Measurements from ENCODE around the gene CARD9.

DNA sequence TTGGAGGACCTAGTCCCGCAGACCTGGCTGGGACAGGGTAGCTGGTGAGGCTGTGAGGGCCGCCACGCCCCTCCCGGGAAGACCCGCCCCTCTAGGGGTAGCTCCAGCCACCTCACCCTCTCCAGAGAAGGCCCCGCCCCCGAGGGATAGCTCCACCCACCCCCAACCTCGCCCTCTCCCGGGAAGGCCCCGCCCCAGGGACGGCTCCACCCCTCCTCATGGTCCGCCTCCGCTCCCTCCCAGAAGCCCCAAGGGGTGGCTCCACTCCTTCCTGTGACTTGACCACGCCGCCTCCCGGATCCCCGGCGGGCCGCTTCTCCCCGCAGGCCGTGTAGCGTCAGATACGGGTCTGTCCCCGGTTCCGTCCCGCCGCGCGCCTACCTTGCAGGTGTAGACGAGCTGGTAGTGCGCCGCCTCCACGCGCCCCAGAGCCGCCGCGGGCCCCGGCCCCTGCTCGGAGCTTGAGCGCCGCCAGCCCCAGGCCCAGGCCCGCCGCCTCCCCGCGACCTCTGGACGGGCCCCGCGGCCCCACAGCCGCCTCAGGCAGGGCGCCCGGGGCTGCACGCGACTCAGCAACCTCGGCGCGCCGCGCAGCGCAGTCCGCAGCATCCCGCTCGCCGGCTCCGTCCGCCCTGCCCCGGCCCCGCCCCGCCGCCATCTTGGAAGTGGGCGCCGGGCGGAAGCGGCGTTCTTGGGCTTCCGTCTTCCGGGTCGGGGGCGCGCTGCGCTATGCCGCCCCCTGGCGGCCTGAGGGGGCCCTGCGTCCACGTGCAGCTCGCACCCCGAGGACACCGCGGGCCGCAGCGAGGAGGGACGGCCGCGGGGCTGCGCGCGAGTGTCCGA is 10.1 kb downstream of the CARD9 start, which contains the start of gene DNLZ:
- peak in 3 of 4 donors; percentile 40 to 82 (median 66) for TF ChIP-seq POLR2A (IDR thresholded peaks at IDR 0.05)
- TF ChIP-seq, protein P1, sequence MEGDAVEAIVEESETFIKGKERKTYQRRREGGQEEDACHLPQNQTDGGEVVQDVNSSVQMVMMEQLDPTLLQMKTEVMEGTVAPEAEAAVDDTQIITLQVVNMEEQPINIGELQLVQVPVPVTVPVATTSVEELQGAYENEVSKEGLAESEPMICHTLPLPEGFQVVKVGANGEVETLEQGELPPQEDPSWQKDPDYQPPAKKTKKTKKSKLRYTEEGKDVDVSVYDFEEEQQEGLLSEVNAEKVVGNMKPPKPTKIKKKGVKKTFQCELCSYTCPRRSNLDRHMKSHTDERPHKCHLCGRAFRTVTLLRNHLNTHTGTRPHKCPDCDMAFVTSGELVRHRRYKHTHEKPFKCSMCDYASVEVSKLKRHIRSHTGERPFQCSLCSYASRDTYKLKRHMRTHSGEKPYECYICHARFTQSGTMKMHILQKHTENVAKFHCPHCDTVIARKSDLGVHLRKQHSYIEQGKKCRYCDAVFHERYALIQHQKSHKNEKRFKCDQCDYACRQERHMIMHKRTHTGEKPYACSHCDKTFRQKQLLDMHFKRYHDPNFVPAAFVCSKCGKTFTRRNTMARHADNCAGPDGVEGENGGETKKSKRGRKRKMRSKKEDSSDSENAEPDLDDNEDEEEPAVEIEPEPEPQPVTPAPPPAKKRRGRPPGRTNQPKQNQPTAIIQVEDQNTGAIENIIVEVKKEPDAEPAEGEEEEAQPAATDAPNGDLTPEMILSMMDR (IDR thresholded peaks at IDR 0.05), result peak; percentile 95 to 100 (median 99)

Data from esophagus squamous epithelium (tissue), 4 donors.